Breast epithelium (tissue), 3 donors: Measurements from ENCODE around the gene ANXA4.

Experiments used
- CTCF ChIP-seq, 3 donors: fragments of 450-650 bp; IDR thresholded peaks; one replicate each; pipeline ENCODE4 v1.5.1; 2016 to 2017; ENCODE audit warnings: antibody characterized with exemption in 3 of 3, mild to moderate bottlenecking in 3 of 3, moderate library complexity in 3 of 3
- POLR2AphosphoS5 ChIP-seq, 3 donors: sonication (generic); formaldehyde crosslinking; IDR thresholded peaks; one replicate each; pipeline ENCODE4 v1.6.1; 2017; ENCODE audit warnings: antibody characterized with exemption in 3 of 3

GRCh38 chr2:69846182-69847067 lies 104.5 kb downstream of the ANXA4 start:
- TF ChIP-seq CTCF (IDR thresholded peaks at IDR 0.05) (no peak), POLR2AphosphoS5 (IDR thresholded peaks at IDR 0.05) (no peak)
